WERI-Rb-1 (cell line): ENCODE measurements around the gene ANXA4.

ENCODE experiments used
- DNase-seq: peaks from one replicate; pipeline ENCODE4 v3.0.0-alpha.2; 2020
- H3K27ac ChIP-seq: fragments of 250-450 bp; sonication (Bioruptor Pico); 2 replicates; pipeline ENCODE4 v1.5.1; 2020; ENCODE audit warnings: mild to moderate bottlenecking, moderate library complexity
- H3K27me3 ChIP-seq: fragments of 250-450 bp; sonication (Bioruptor Pico); 2 replicates; pipeline ENCODE4 v1.5.1; 2021; ENCODE audit warnings: mild to moderate bottlenecking, low read depth, moderate library complexity; ENCODE audit not compliant: insufficient read depth, severe bottlenecking
- H3K36me3 ChIP-seq: fragments of 250-450 bp; sonication (Bioruptor Pico); 2 replicates; pipeline ENCODE4 v1.5.1; 2020; ENCODE audit warnings: mild to moderate bottlenecking, moderate library complexity
- H3K4me3 ChIP-seq: 2 replicates; pipeline ENCODE4 v1.5.1; 2011; ENCODE audit warnings: low read depth, mild to moderate bottlenecking, control low read depth, low read length
- H3K9me3 ChIP-seq: fragments of 250-450 bp; sonication (Bioruptor Pico); 2 replicates; pipeline ENCODE4 v1.5.1; 2021; ENCODE audit warnings: mild to moderate bottlenecking, moderate library complexity; ENCODE audit not compliant: severe bottlenecking
- CTCF ChIP-seq: IDR thresholded peaks from 2 replicates; pipeline ENCODE4 v1.5.1; 2011; ENCODE audit warnings: low read depth, mild to moderate bottlenecking, control low read depth, inconsistent platforms, low read length

Gene ANXA4

GRCh38 chr2:69741575-69742321 is at the start of gene ANXA4:
TSS of gene ANXA4 (plus strand) at chr2:69742134. CDS start at chr2:69781566, 39,432 bp downstream.
- TF ChIP-seq CTCF: no peak
- Histone ChIP-seq H3K27me3 (no peaks in the 10 kb centered on the region), H3K27ac (peak within 1 kb of the TSS; percentile 80), H3K36me3 (no peaks in the 10 kb centered on the region), H3K4me3 (peak within 1 kb of the TSS; percentile 74), H3K9me3 (no peaks in the 10 kb centered on the region)
- DNase-seq: peak; percentile 92

GRCh38 chr2:69692424-69692823 is 49.5 kb upstream of the ANXA4 start:
- TF ChIP-seq CTCF: no peak
- no peaks in the 10 kb centered on the region for H3K36me3 ChIP-seq

GRCh38 chr2:69693059-69693774 is 48.7 kb upstream of the ANXA4 start:
- Histone ChIP-seq H3K9me3 (no peaks in the 10 kb centered on the region), H3K36me3 (no peaks in the 10 kb centered on the region), H3K27ac (no peak overlapping the region), H3K4me3 (no peak overlapping the region), H3K27me3 (no peaks in the 10 kb centered on the region)
- no peak for TF ChIP-seq CTCF
- no peak for DNase-seq

More at GRCh38 chr2:69692424-69692823, 49.5 kb upstream of the ANXA4 start:
- Histone ChIP-seq H3K4me3 (no peak overlapping the region), H3K27me3 (no peaks in the 10 kb centered on the region), H3K27ac (no peak overlapping the region), H3K9me3 (no peaks in the 10 kb centered on the region)
- no peak for DNase-seq

GRCh38 chr2:69693775-69694450 is 48.0 kb upstream of the ANXA4 start:
- Histone ChIP-seq H3K27me3 (no peaks in the 10 kb centered on the region), H3K9me3 (no peaks in the 10 kb centered on the region), H3K27ac (no peak overlapping the region), H3K36me3 (no peaks in the 10 kb centered on the region), H3K4me3 (no peak overlapping the region)
- no peak for TF ChIP-seq CTCF
- DNase-seq: no peak

GRCh38 chr2:69694894-69695849 is 46.8 kb upstream of the ANXA4 start:
- Histone ChIP-seq H3K36me3 (no peaks in the 10 kb centered on the region), H3K27ac (no peak overlapping the region), H3K9me3 (no peaks in the 10 kb centered on the region), H3K27me3 (no peaks in the 10 kb centered on the region), H3K4me3 (no peak overlapping the region)
- no peak for TF ChIP-seq CTCF
- no peak for DNase-seq
